Amygdala (tissue), 56 donors: ENCODE measurements around the gene SNX8.

Experiments
- DNase-seq, 56 donors: peaks; one replicate each; lab custom pipeline; 2025; lab: John Stamatoyannopoulos, UW

SNX8 gene

GRCh38 chr7:2296832-2297231 is 17.4 kb downstream of the SNX8 start:
- no peak for DNase-seq

GRCh38 chr7:2295936-2296620 is 18.2 kb downstream of the SNX8 start:
- DNase-seq = no peak

GRCh38 chr7:2290877-2291276 is 23.4 kb downstream of the SNX8 start:
- DNase-seq = no peak

- no peak for DNase-seq
Observed at GRCh38 chr7:2289621-2290020, 24.6 kb downstream of the SNX8 start.

- DNase-seq = peak in 7 of 56 donors; percentile 10 to 42 (median 24)
Observed at GRCh38 chr7:2289111-2289586, 25.1 kb downstream of the SNX8 start.

- DNase-seq = no peak
Observed at GRCh38 chr7:2288503-2288902, 25.7 kb downstream of the SNX8 start.

- no peak for DNase-seq
Observed at GRCh38 chr7:2287745-2288144, 26.5 kb downstream of the SNX8 start.

- DNase-seq = no peak
Observed at GRCh38 chr7:2283074-2283473, 31.2 kb downstream of the SNX8 start.

GRCh38 chr7:2282185-2282751 is 32.0 kb downstream of the SNX8 start:
- DNase-seq = peak in 1 of 56 donors; percentile 12

- DNase-seq = peak in 5 of 56 donors; percentile 7 to 38 (median 24)
Observed at GRCh38 chr7:2281541-2281940, 32.7 kb downstream of the SNX8 start.

- no peak for DNase-seq
Observed at GRCh38 chr7:2280424-2280823, 33.8 kb downstream of the SNX8 start.

GRCh38 chr7:2279896-2280295 is 34.3 kb downstream of the SNX8 start:
- DNase-seq = no peak

GRCh38 chr7:2278026-2278425 is 36.2 kb downstream of the SNX8 start:
- DNase-seq = no peak

GRCh38 chr7:2276107-2276506 is 38.1 kb downstream of the SNX8 start:
- peak in 7 of 56 donors; percentile 9 to 42 (median 28) for DNase-seq

- DNase-seq = no peak
Observed at GRCh38 chr7:2275101-2275500, 39.1 kb downstream of the SNX8 start.

- DNase-seq = no peak
Observed at GRCh38 chr7:2274666-2275065, 39.6 kb downstream of the SNX8 start.

- DNase-seq = no peak
Observed at GRCh38 chr7:2273866-2274265, 40.4 kb downstream of the SNX8 start.

GRCh38 chr7:2272031-2272430 is 42.2 kb downstream of the SNX8 start:
- peak in 2 of 56 donors; percentile 24 to 28 for DNase-seq

- no peak for DNase-seq
Observed at GRCh38 chr7:2271273-2272026, 42.8 kb downstream of the SNX8 start.

GRCh38 chr7:2270495-2270894 is 43.7 kb downstream of the SNX8 start:
- DNase-seq = no peak

- no peak for DNase-seq
Observed at GRCh38 chr7:2269991-2270460, 44.2 kb downstream of the SNX8 start.
